IPS DF 4.7 (cell line): Measurements from ENCODE around the gene RNH1.

Source experiments
- DNase-seq: peaks from one replicate; pipeline ENCODE4 v3.0.0-alpha.2; 2013; ENCODE audit warnings: low spot score; ENCODE audit errors: extremely low read depth

The RNH1 gene

GRCh38 chr11:506995-507726 lies at the start of gene RNH1:
RNH1 (minus strand) TSS chr11:507242; CDS start chr11:502162, 5,080 bp downstream.
- DNase-seq, result no peak

GRCh38 chr11:555780-556661 lies 49.0 kb upstream of the RNH1 start:
- no peak for DNase-seq

- no peak for DNase-seq
Measured at GRCh38 chr11:555227-555779, 48.3 kb upstream of the RNH1 start.

- DNase-seq, result no peak
Measured at GRCh38 chr11:554428-555226, 47.6 kb upstream of the RNH1 start.

- no peak for DNase-seq
Measured at GRCh38 chr11:553988-554340, 46.9 kb upstream of the RNH1 start.

- no peak for DNase-seq
Measured at GRCh38 chr11:553083-553987, 46.3 kb upstream of the RNH1 start.

- DNase-seq, result no peak
Measured at GRCh38 chr11:551596-551995, 44.6 kb upstream of the RNH1 start.

GRCh38 chr11:551131-551530 lies 44.1 kb upstream of the RNH1 start:
- no peak for DNase-seq

GRCh38 chr11:550746-551085 lies 43.7 kb upstream of the RNH1 start:
- no peak for DNase-seq

GRCh38 chr11:550021-550745 lies 43.1 kb upstream of the RNH1 start:
- DNase-seq, result no peak

- DNase-seq, result no peak
Measured at GRCh38 chr11:548700-549603, 41.9 kb upstream of the RNH1 start.

- no peak for DNase-seq
Measured at GRCh38 chr11:545171-545570, 38.1 kb upstream of the RNH1 start.

- no peak for DNase-seq
Measured at GRCh38 chr11:544817-545166, 37.8 kb upstream of the RNH1 start.

GRCh38 chr11:541433-541885 lies 34.4 kb upstream of the RNH1 start:
- DNase-seq, result no peak

GRCh38 chr11:540583-541432 lies 33.8 kb upstream of the RNH1 start:
- no peak for DNase-seq

GRCh38 chr11:539971-540481 lies 33.0 kb upstream of the RNH1 start:
- no peak for DNase-seq

- no peak for DNase-seq
Measured at GRCh38 chr11:538431-539051, 31.5 kb upstream of the RNH1 start.
